Activated CD8-positive, alpha-beta T cell treated with anti-CD3 and anti-CD28 coated beads, Interleukin-2, amount 10 ng/mL, durations not matched to agents 7 days and 5 days (primary cell): ENCODE results near the gene ITGA2B. TPM values are rescaled to one million over a fixed set of nuclear protein-coding genes. Genes with fewer than 3 reads are reported as not detected.
A peak's percentile ranks its signal among the peaks of the same experiment; 100 is the strongest.
"Not testable (repeated sequence)": the region's sequence is repeated elsewhere in the genome, so short reads cannot be mapped to it uniquely, and the experiment has no call there.

Source experiments
- ATAC-seq: fragments of 150-1000 bp; cut with Tn5 transposase; one replicate; pipeline ENCODE4 v1.10.0; 2021; ENCODE audit warnings: moderate library complexity
- CTCF ChIA-PET: fragments of 350-600 bp; sonication (Branson Sonifier 250); formaldehyde crosslinking; loops from one replicate; lab custom pipeline; 2021; ENCODE audit warnings: antibody characterized with exemption; lab: Charles Lee
- POLR2A ChIA-PET: fragments of 350-600 bp; sonication (Branson Sonifier 250); formaldehyde crosslinking; loops from one replicate; lab custom pipeline; 2021; ENCODE audit warnings: antibody characterized with exemption; lab: Charles Lee
- DNase-seq: peaks from one replicate; pipeline ENCODE4 v3.0.0-alpha.2; 2020
- H3K27ac Mint-ChIP-seq: one replicate; pipeline ENCODE4 v1.8.0; 2021; ENCODE audit warnings: mild to moderate bottlenecking, mixed read lengths
- H3K27me3 Mint-ChIP-seq: one replicate; pipeline ENCODE4 v1.8.0; 2021; ENCODE audit warnings: low read depth, mixed read lengths
- H3K36me3 Mint-ChIP-seq: one replicate; pipeline ENCODE4 v1.8.0; 2021; ENCODE audit warnings: low read depth, mixed read lengths
- H3K4me1 Mint-ChIP-seq: one replicate; pipeline ENCODE4 v1.8.0; 2021; ENCODE audit warnings: low read depth, mixed read lengths
- H3K4me3 Mint-ChIP-seq: one replicate; pipeline ENCODE4 v1.8.0; 2021; ENCODE audit warnings: mild to moderate bottlenecking, mixed read lengths
- H3K9me3 Mint-ChIP-seq: one replicate; pipeline ENCODE4 v1.8.0; 2022; ENCODE audit warnings: mixed read lengths; ENCODE audit not compliant: insufficient read depth
- total RNA-seq, 2 experiments: library from RNA; stranded (reverse); gene quantifications; one replicate each; pipeline ENCODE4 v1.2.3, GENCODE V29; 2021

The ITGA2B gene
- total RNA-seq, 2 experiments from 2014 or later: 0.39 to 0.82 TPM

- no peak overlapping the region for H3K4me3 Mint-ChIP-seq
- ChIA-PET CTCF (interaction anchor here (0.8 to 7.9 kb wide), 4 partner anchors 9 to 132 kb away, joined by 3 to 70 read pairs (median 5); partner anchors contain the start of gene GRN), POLR2A (no interaction called here)
- DNase-seq (no peak), ATAC-seq (no peak)
- no peak overlapping the region for H3K27ac Mint-ChIP-seq
- peaks cover 9% of the 10 kb centered on the region for H3K4me1 Mint-ChIP-seq
- H3K36me3 Mint-ChIP-seq: no peaks in the 10 kb centered on the region
- peaks cover 3% of the 10 kb centered on the region for H3K27me3 Mint-ChIP-seq
- H3K9me3 Mint-ChIP-seq: no peaks in the 10 kb centered on the region
These were observed 53.9 kb downstream of the ITGA2B start for GRCh38 chr17:44335564-44335963.

- Mint-ChIP-seq H3K27ac (no peak overlapping the region), H3K27me3 (no peaks in the 10 kb centered on the region), H3K36me3 (no peaks in the 10 kb centered on the region), H3K4me1 (peaks cover 9% of the 10 kb centered on the region), H3K4me3 (no peak overlapping the region), H3K9me3 (no peaks in the 10 kb centered on the region)
- ATAC-seq: no peak
- no peak for DNase-seq
- ChIA-PET POLR2A (no interaction called here), CTCF (interaction anchor here (1.0 to 7.9 kb wide), 4 partner anchors 10 to 131 kb away, joined by 4 to 70 read pairs (median 6); partner anchors contain the start of gene GRN)
These were observed 54.7 kb downstream of the ITGA2B start for GRCh38 chr17:44334727-44335126.

GRCh38 chr17:44334315-44334714, 55.1 kb downstream of the ITGA2B start:
- peaks cover 9% of the 10 kb centered on the region for H3K4me1 Mint-ChIP-seq
- DNase-seq (no peak), ATAC-seq (no peak)
- no peak overlapping the region for H3K4me3 Mint-ChIP-seq
- no peaks in the 10 kb centered on the region for H3K36me3 Mint-ChIP-seq
- CTCF ChIA-PET: interaction anchor here (1.0 to 7.9 kb wide), 5 partner anchors 11 to 130 kb away, joined by 4 to 70 read pairs (median 5); partner anchors contain the start of gene GRN
- H3K9me3 Mint-ChIP-seq: no peaks in the 10 kb centered on the region
- POLR2A ChIA-PET: no interaction called here
- no peaks in the 10 kb centered on the region for H3K27me3 Mint-ChIP-seq
- H3K27ac Mint-ChIP-seq: no peak overlapping the region

- Mint-ChIP-seq H3K4me1 (peaks cover 9% of the 10 kb centered on the region), H3K36me3 (no peaks in the 10 kb centered on the region)
These were observed 56.1 kb downstream of the ITGA2B start for GRCh38 chr17:44333371-44333770.

GRCh38 chr17:44331249-44331760, 58.1 kb downstream of the ITGA2B start:
- Mint-ChIP-seq H3K9me3 (no peaks in the 10 kb centered on the region), H3K27me3 (no peaks in the 10 kb centered on the region), H3K36me3 (peaks cover 2% of the 10 kb centered on the region), H3K4me1 (peaks cover 18% of the 10 kb centered on the region), H3K27ac (peak overlapping the region; percentile 49), H3K4me3 (no peak overlapping the region)
- POLR2A ChIA-PET: interaction anchor here (1.2 to 2.2 kb wide), 3 partner anchors 14 to 129 kb away, joined by 4 to 11 read pairs (median 7); partner anchors contain the start of gene GRN
- CTCF ChIA-PET: interaction anchor here (0.6 to 7.9 kb wide), 26 partner anchors 10 to 443 kb away, joined by 3 to 70 read pairs (median 4); partner anchors contain the start of genes FAM171A2, GRN, HDAC5 and HROB
- peak; percentile 42 for ATAC-seq
- DNase-seq: peak; percentile 87

More at GRCh38 chr17:44333371-44333770, 56.1 kb downstream of the ITGA2B start:
- ChIA-PET POLR2A (no interaction called here), CTCF (interaction anchor here (0.7 to 7.9 kb wide), 6 partner anchors 12 to 131 kb away, joined by 3 to 70 read pairs (median 28); partner anchors contain the start of gene GRN)
- DNase-seq (no peak), ATAC-seq (no peak)
- Mint-ChIP-seq H3K27me3 (no peaks in the 10 kb centered on the region), H3K9me3 (no peaks in the 10 kb centered on the region), H3K27ac (no peak overlapping the region), H3K4me3 (no peak overlapping the region)

- ChIA-PET CTCF (interaction anchor here (0.6 to 7.9 kb wide), 23 partner anchors 11 to 442 kb away, joined by 3 to 70 read pairs (median 5); partner anchors contain the start of genes GRN, HDAC5 and HROB), POLR2A (interaction anchor here (1.0 to 2.2 kb wide), 5 partner anchors 15 to 128 kb away, joined by 4 to 11 read pairs (median 6); partner anchors contain the start of gene GRN)
- ATAC-seq, H3K9me3 Mint-ChIP-seq, DNase-seq, H3K4me3 Mint-ChIP-seq, H3K27ac Mint-ChIP-seq, H3K36me3 Mint-ChIP-seq, H3K27me3 Mint-ChIP-seq: not testable (repeated sequence)
- peaks cover 18% of the 10 kb centered on the region for H3K4me1 Mint-ChIP-seq
These were observed 59.2 kb downstream of the ITGA2B start for GRCh38 chr17:44330263-44330662.

GRCh38 chr17:44329516-44329915, 59.9 kb downstream of the ITGA2B start:
- H3K27me3 Mint-ChIP-seq, H3K4me3 Mint-ChIP-seq, H3K27ac Mint-ChIP-seq, DNase-seq, H3K36me3 Mint-ChIP-seq, ATAC-seq, H3K9me3 Mint-ChIP-seq: not testable (repeated sequence)
- ChIA-PET POLR2A (interaction anchor here (1.2 kb wide), 1 partner anchor 126 kb away, joined by 4 read pairs; no protein-coding TSS in a partner anchor), CTCF (interaction anchor here (1.3 to 7.9 kb wide), 9 partner anchors 12 to 187 kb away, joined by 3 to 70 read pairs (median 26); partner anchors contain the start of genes GRN and HROB)
- H3K4me1 Mint-ChIP-seq: peaks cover 18% of the 10 kb centered on the region

- Mint-ChIP-seq H3K4me3 (no peak overlapping the region), H3K27me3 (no peaks in the 10 kb centered on the region), H3K4me1 (peaks cover 26% of the 10 kb centered on the region), H3K9me3 (no peaks in the 10 kb centered on the region), H3K27ac (peak overlapping the region; percentile 30), H3K36me3 (peaks cover 6% of the 10 kb centered on the region)
- DNase-seq (no peak), ATAC-seq (no peak)
- CTCF ChIA-PET: interaction anchor here (1.0 to 1.7 kb wide), 8 partner anchors 17 to 143 kb away, joined by 3 to 19 read pairs (median 6); partner anchors contain the start of genes GRN, TMUB2 and UBTF
- POLR2A ChIA-PET: interaction anchor here (0.6 to 4.9 kb wide), 4 partner anchors 79 to 118 kb away, joined by 3 to 59 read pairs (median 6); partner anchors contain the start of gene UBTF
These were observed 61.6 kb downstream of the ITGA2B start for GRCh38 chr17:44327715-44328449.

- no peaks in the 10 kb centered on the region for H3K27me3 Mint-ChIP-seq
- CTCF ChIA-PET: interaction anchor here (0.6 to 1.7 kb wide), 10 partner anchors 18 to 159 kb away, joined by 3 to 25 read pairs (median 5); partner anchors contain the start of genes GRN, TMUB2 and UBTF
- POLR2A ChIA-PET: interaction anchor here (0.6 to 4.9 kb wide), 5 partner anchors 12 to 203 kb away, joined by 3 to 59 read pairs (median 6); partner anchors contain the start of genes HDAC5 and UBTF
- peak overlapping the region; percentile 71 for H3K4me3 Mint-ChIP-seq
- H3K27ac Mint-ChIP-seq: peak overlapping the region; percentile 88
- no peaks in the 10 kb centered on the region for H3K9me3 Mint-ChIP-seq
- DNase-seq (peak; percentile 97), ATAC-seq (peak; percentile 72)
- H3K36me3 Mint-ChIP-seq: peaks cover 10% of the 10 kb centered on the region
- peaks cover 32% of the 10 kb centered on the region for H3K4me1 Mint-ChIP-seq
These were observed 62.5 kb downstream of the ITGA2B start for GRCh38 chr17:44326861-44327444.

GRCh38 chr17:44324571-44325275, 64.7 kb downstream of the ITGA2B start, which contains the start of gene SLC25A39:
Gene SLC25A39 (minus strand): TSS chr17:44324823. CDS start chr17:44323562, 1,261 bp downstream.
- ChIA-PET CTCF (interaction anchor here (1.2 to 2.3 kb wide), 4 partner anchors 29 to 115 kb away, joined by 4 to 11 read pairs (median 8); no protein-coding TSS in a partner anchor), POLR2A (interaction anchor here (0.9 to 4.9 kb wide), 6 partner anchors 14 to 115 kb away, joined by 3 to 59 read pairs (median 4); partner anchors contain the start of gene UBTF)
- H3K36me3 Mint-ChIP-seq: peaks cover 20% of the 10 kb centered on the region
- peak within 1 kb of the TSS; percentile 89 for H3K4me3 Mint-ChIP-seq
- peak; percentile 94 for DNase-seq
- peak within 1 kb of the TSS; percentile 89 for H3K27ac Mint-ChIP-seq
- ATAC-seq: peak; percentile 84
- peaks cover 26% of the 10 kb centered on the region for H3K4me1 Mint-ChIP-seq
- H3K9me3 Mint-ChIP-seq: no peaks in the 10 kb centered on the region
- no peaks in the 10 kb centered on the region for H3K27me3 Mint-ChIP-seq
